22Rv1 (cell line): ENCODE measurements around the gene MCF2L.

Source experiments
- H3K27ac ChIP-seq: fragments of 450-650 bp; 2 replicates; pipeline ENCODE4 v1.5.1; 2017
- ZFX ChIP-seq: fragments of 450-650 bp; IDR thresholded peaks from 2 replicates; pipeline ENCODE4 v1.6.1; 2017; ENCODE audit warnings: antibody characterized with exemption, borderline replicate concordance
- TF ChIP-seq, protein P1 (sequence below): fragments of 450-650 bp; IDR thresholded peaks from 2 replicates; pipeline ENCODE4 v1.5.1; 2017; ENCODE audit warnings: mild to moderate bottlenecking

The MCF2L gene

DNA sequence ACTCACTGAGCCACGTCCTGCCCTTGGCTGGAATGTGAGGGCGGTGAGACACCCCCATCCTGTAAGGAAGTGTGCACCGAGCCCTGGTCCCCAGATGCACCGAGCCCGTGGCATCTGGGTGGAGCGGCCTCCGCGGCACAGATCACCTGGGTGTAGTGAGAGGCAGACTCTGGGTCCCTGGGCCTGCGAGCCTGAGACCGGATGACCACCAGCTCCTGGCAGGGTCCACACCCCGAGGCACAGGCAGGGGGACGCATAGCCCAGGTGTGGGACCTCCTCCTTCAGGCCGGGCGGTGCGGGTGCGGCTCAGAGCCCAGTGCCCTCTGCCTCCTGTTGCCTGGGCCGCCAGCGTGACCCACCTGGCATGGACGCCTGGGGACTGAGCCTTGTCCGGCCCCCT, 12.4 kb downstream of the MCF2L start:
- no peak overlapping the region for H3K27ac ChIP-seq
- TF ChIP-seq, protein P1, sequence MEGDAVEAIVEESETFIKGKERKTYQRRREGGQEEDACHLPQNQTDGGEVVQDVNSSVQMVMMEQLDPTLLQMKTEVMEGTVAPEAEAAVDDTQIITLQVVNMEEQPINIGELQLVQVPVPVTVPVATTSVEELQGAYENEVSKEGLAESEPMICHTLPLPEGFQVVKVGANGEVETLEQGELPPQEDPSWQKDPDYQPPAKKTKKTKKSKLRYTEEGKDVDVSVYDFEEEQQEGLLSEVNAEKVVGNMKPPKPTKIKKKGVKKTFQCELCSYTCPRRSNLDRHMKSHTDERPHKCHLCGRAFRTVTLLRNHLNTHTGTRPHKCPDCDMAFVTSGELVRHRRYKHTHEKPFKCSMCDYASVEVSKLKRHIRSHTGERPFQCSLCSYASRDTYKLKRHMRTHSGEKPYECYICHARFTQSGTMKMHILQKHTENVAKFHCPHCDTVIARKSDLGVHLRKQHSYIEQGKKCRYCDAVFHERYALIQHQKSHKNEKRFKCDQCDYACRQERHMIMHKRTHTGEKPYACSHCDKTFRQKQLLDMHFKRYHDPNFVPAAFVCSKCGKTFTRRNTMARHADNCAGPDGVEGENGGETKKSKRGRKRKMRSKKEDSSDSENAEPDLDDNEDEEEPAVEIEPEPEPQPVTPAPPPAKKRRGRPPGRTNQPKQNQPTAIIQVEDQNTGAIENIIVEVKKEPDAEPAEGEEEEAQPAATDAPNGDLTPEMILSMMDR, result no peak

DNA sequence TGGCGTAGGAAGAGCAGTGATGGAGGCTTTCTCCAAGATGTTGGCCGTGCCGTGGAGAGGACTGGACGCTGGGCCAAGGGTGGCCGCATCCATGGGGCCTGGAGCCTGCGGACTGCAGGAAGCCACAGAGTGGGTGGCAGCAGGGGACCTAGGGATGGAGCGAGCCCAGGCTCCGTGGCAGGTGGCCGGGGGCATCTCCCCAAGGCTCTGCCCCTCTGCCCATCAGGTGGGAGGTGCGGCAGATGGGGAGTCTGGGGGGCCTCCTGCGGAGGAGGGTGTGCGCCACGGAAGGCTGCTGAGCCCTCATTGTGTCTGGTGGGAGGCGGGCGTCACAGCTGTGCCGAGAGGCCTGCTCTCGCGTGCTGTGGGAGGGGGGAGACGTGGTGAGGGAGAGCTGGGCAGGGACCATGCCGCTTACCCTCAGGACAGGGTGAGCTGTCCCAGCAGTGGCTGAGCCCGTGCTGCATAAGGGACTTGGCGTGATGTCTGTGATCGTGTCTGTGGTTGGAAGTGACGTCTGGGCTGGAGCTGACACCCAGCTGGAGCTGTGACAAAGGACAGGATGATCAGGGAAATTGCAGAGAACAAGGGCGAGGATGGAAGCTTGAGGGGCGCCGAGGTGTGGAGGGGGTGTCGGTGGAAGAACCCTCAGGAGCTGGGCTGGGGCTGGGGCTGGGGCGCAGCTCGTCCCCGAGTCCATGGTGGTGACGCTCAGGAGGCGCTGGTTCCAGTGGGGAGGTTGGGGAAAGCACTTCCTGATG, 13.4 kb downstream of the MCF2L start:
- no peak overlapping the region for H3K27ac ChIP-seq
- TF ChIP-seq, protein P1, result no peak
- no peak for TF ChIP-seq ZFX

DNA sequence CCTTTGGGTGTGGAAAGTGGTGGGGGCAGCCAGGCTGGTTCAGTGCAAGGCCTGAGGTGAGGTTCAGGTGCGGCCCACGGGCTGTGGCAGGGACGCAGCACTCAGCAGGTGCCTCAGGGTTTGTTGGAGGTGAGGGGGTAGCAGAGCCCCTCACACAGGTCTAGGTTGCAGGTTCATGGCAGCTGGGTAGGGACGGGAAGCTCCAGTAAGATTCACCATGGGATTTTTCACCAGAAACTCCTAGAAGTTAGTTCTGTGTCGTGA, 14.0 kb downstream of the MCF2L start:
- TF ChIP-seq, protein P1, result no peak
- TF ChIP-seq ZFX, result no peak
- no peak overlapping the region for H3K27ac ChIP-seq

DNA sequence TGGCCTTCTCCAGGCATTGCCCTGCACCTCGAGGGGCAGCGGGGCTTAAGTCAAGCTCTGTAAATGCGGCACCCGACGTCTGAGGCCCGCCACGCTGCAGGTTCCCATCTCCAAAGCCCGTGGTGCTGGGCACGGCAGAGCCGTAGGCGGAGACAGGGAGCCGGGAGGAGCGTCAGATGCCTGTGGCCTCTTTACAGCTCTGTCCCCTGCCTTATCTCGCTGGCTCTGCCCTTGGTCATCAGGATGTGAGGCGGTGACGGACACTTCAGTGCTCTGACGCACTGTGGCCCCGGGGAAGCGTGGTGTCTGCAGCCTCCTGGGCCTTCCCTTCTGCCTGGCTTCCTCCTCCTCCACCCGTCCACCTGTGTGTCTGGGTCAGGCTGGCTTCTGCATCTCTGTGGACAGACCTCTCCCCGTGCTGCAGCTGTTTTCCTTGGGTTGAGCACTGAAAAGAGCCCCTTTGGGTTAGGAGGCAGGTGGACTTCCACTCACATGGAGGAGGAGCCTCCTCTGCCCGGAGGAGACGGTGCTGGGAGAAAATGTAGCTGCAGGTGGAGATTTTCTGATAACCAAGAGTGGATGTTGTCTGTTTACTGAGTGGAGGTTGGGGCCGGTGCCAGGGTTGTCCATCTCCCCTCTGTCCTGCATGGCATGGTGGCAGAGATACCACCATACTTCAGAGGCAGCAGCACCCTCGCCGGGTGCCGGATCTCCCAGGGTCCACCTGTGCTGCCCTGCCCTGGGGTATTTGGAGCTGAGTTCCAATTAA, 14.6 kb downstream of the MCF2L start:
- no peak overlapping the region for H3K27ac ChIP-seq
- TF ChIP-seq, protein P1, result no peak
- TF ChIP-seq ZFX, result no peak

DNA sequence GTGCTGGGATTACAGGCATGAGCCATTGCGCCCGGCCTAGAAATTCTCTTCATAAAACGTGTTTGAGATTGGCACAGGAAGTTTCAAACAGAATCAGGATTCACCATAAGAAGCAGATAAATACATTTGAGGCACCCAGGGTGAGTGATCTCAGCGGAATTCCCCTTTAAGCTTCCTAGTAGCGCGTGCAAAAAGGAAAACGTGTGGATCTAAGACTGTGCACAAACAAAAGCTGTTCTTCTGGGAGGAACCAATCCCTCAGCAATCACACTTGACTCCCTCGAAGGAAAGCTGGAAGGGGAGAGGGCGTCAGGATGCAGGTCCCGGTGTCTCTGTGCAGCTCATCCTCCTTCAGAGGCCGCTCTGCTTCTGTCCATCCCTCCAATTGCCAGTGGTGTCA, 15.5 kb downstream of the MCF2L start:
- H3K27ac ChIP-seq, result no peak overlapping the region
- TF ChIP-seq, protein P1, result no peak
- no peak for TF ChIP-seq ZFX

DNA sequence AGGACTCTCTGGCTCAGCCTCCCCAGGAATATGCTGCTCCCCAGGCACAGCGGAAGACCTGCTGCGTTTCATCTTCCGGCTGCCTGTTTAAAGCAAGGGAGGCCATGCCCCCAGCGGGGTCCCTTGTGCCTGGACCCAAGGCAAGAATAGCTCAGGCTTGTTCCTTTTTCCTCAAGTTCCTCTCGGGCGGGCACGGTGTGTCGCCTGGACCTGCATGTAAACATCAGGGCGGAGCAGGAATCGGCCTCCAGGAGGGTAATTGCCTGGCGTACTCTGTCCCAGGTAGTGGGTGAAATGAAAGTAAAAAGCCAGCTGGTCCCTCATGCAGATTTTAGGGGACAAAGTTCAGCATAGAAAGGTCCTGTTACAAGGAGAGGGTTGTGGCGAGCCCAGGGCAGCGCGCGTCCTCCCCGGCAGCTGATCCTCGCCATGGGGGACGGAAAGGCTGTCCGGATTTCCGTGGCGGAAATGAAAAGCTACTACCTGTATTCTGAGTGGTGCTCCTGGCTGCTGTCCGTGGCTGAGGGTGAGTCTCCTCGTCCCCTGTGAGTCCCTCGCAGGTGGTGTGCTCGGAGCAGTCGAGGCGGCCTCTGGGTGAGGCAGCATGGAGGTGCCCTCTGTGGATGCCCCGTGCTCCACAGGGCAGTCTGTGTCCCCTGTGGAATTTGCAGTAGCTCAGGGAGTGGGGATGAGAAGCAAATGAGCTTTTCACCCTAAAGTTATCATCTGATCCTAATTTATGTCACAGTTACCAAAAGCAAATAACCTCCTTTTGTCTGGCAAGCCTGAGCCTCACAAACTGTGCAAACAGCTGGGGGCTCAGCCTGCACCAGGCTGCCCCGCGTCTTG, 16.2 kb downstream of the MCF2L start:
- TF ChIP-seq, protein P1, result no peak
- no peak for TF ChIP-seq ZFX
- no peak overlapping the region for H3K27ac ChIP-seq
